Mucosa of descending colon (tissue), 3 donors: Measurements from ENCODE around the gene FAM219B. TPM values are rescaled to one million over a fixed set of nuclear protein-coding genes. Genes with fewer than 3 reads are reported as not detected.

Source experiments
- ATAC-seq: fragments of 200-7000 bp; cut with Tn5 transposase; one replicate; pipeline ENCODE4 v1.9.1; 2020; ENCODE audit warnings: mild to moderate bottlenecking, moderate library complexity
- DNase-seq, 3 donors: peaks; one replicate each; pipeline ENCODE4 v3.0.0-alpha.2; 2020
- H3K36me3 ChIP-seq: fragments of 200-600 bp; one replicate; pipeline ENCODE4 v1.8.0; 2021; ENCODE audit warnings: low read depth, mild to moderate bottlenecking
- H3K4me1 ChIP-seq: fragments of 200-600 bp; one replicate; pipeline ENCODE4 v1.8.0; 2021; ENCODE audit warnings: low read depth, mild to moderate bottlenecking
- H3K4me3 ChIP-seq: fragments of 200-600 bp; one replicate; pipeline ENCODE4 v1.8.0; 2021; ENCODE audit warnings: mild to moderate bottlenecking
- H3K9me3 ChIP-seq: fragments of 200-600 bp; one replicate; pipeline ENCODE4 v1.8.0; 2021; ENCODE audit warnings: mild to moderate bottlenecking
- CTCF ChIP-seq: fragments of 200-600 bp; IDR thresholded peaks from one replicate; pipeline ENCODE4 v1.8.0; 2022; ENCODE audit warnings: antibody characterized with exemption, mild to moderate bottlenecking
- intact Hi-C, 2 donors: fragments of 100-400 bp; cut with DNase I in 1 of 2; cut with micrococcal nuclease in 1 of 2; formaldehyde crosslinking; loops; one replicate each; pipeline versions ENCODE4 v1.11.0 to v1.11.1; 2022; cut with DNase I, micrococcal nuclease
- total RNA-seq, 3 donors: library from RNA; stranded (reverse); fragmentation: NEBNext Ultra II Directional in 2 of 3; extraction: Animal tissue kit (Norgen Biotek cat#: 25700) in 2 of 3; gene quantifications; one replicate each; pipeline versions ENCODE4 v1.2.1 to v1.2.4, GENCODE V29; 2021 to 2023
- donor health status: DM: no; HTN: no; CAD: no; lungs with moderate emphysema.
- donor health status: DM: no; HTN: no; CAD: no.
- donor health status: DM: no; HTN: yes; CAD: no.

Gene FAM219B
- total RNA-seq, 3 donors from 2014 or later = 50.7 to 88.2 (median 83.1) TPM

GRCh38 chr15:74882528-74882927 is 24.1 kb downstream of the FAM219B start:
- Histone ChIP-seq H3K9me3 (no peaks in the 10 kb centered on the region), H3K36me3 (no peaks in the 10 kb centered on the region)
- intact Hi-C loops = no loop called here

GRCh38 chr15:74878273-74878672 is 28.4 kb downstream of the FAM219B start:
- H3K4me3 ChIP-seq = no peak overlapping the region
- ATAC-seq (no peak), DNase-seq (no peak)
- no peaks in the 10 kb centered on the region for H3K36me3 ChIP-seq
- intact Hi-C loops = no loop called here
- no peaks in the 10 kb centered on the region for H3K4me1 ChIP-seq
- no peak for TF ChIP-seq CTCF
- H3K9me3 ChIP-seq = no peaks in the 10 kb centered on the region

More at GRCh38 chr15:74882528-74882927, 24.1 kb downstream of the FAM219B start:
- ATAC-seq = no peak
- no peak for TF ChIP-seq CTCF
- no peaks in the 10 kb centered on the region for H3K4me1 ChIP-seq
- no peak overlapping the region for H3K4me3 ChIP-seq
- no peak for DNase-seq

- intact Hi-C loops = no loop called here
- ATAC-seq (no peak), DNase-seq (peak in 1 of 3 donors; percentile 48)
- H3K36me3 ChIP-seq = no peaks in the 10 kb centered on the region
- no peak for TF ChIP-seq CTCF
- no peaks in the 10 kb centered on the region for H3K9me3 ChIP-seq
- H3K4me3 ChIP-seq = no peak overlapping the region
- peaks cover 34% of the 10 kb centered on the region for H3K4me1 ChIP-seq
Observed at GRCh38 chr15:74873756-74874424, 32.8 kb downstream of the FAM219B start.

GRCh38 chr15:74873036-74873755 is 33.5 kb downstream of the FAM219B start, which contains the start of gene SCAMP2:
SCAMP2 (minus strand) TSS chr15:74873365; CDS start chr15:74873255, 110 bp downstream.
- H3K4me1 ChIP-seq = peaks cover 41% of the 10 kb centered on the region
- H3K4me3 ChIP-seq = peak within 1 kb of the TSS; percentile 68
- no peak for TF ChIP-seq CTCF
- ATAC-seq (peak; percentile 84), DNase-seq (peak; percentile 94 to 98 (median 94))
- H3K36me3 ChIP-seq = no peaks in the 10 kb centered on the region
- intact Hi-C loops = no loop called here
- no peaks in the 10 kb centered on the region for H3K9me3 ChIP-seq

- intact Hi-C loops = no loop called here
Observed at GRCh38 chr15:74872702-74873035, 34.0 kb downstream of the FAM219B start.

More at GRCh38 chr15:74872702-74873035, 34.0 kb downstream of the FAM219B start:
- TF ChIP-seq CTCF = no peak
- no peaks in the 10 kb centered on the region for H3K9me3 ChIP-seq
- DNase-seq = no peak
- H3K36me3 ChIP-seq = no peaks in the 10 kb centered on the region
- peak overlapping the region; percentile 68 for H3K4me3 ChIP-seq
- peaks cover 46% of the 10 kb centered on the region for H3K4me1 ChIP-seq
- ATAC-seq = no peak
